IMR-90 (cell line): ENCODE measurements around the gene NACC1.

Experiments used
- POLR2A ChIP-seq: IDR thresholded peaks from 2 replicates; pipeline ENCODE4 v1.6.1; 2012; ENCODE audit warnings: mild to moderate bottlenecking, low read depth, low read length
- SMC3 ChIP-seq: fragments of 150-350 bp; IDR thresholded peaks from 2 replicates; pipeline ENCODE4 v1.6.1; 2016; ENCODE audit warnings: low read depth, mild to moderate bottlenecking, antibody characterized with exemption, low read length, moderate library complexity
- TF ChIP-seq, protein P1 (sequence below): conservative IDR thresholded peaks from 2 replicates; pipeline ENCODE4 v1.5.1; 2012; ENCODE audit warnings: mild to moderate bottlenecking, low read depth, low read length, improper control_type of control experiment

DNA sequence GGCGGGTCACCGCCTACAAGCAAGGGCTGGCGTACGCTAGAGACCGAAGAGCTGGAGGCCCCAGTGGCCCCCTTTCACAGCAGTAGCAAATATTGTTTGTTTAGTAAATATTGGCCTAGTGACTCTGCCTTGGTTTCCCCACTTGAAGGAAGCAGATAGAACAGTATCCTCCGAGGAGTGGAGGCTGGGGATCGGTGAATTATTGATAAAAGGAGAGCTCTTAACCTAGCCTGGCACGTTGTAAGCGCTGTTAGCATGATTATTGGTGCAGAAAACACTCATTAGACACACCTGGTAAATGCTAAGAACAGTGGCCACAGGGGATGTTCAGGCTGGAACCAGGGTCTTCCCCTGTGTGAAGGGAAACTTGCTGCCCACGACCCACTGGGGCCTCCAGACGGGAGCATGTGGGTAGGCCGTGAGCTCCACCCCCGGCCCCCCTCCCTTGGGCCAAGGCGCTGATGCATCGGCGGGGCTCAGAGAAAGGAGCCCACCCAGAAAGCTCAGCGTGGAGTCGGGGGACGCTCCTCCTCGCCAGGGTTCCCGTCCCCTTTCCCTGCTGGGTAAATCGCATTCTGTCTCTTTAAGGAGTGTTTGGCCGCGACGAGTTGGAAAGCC is 34.4 kb downstream of the NACC1 start:
- TF ChIP-seq, protein P1, sequence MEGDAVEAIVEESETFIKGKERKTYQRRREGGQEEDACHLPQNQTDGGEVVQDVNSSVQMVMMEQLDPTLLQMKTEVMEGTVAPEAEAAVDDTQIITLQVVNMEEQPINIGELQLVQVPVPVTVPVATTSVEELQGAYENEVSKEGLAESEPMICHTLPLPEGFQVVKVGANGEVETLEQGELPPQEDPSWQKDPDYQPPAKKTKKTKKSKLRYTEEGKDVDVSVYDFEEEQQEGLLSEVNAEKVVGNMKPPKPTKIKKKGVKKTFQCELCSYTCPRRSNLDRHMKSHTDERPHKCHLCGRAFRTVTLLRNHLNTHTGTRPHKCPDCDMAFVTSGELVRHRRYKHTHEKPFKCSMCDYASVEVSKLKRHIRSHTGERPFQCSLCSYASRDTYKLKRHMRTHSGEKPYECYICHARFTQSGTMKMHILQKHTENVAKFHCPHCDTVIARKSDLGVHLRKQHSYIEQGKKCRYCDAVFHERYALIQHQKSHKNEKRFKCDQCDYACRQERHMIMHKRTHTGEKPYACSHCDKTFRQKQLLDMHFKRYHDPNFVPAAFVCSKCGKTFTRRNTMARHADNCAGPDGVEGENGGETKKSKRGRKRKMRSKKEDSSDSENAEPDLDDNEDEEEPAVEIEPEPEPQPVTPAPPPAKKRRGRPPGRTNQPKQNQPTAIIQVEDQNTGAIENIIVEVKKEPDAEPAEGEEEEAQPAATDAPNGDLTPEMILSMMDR, result no peak
- no peak for TF ChIP-seq SMC3
- no peak for TF ChIP-seq POLR2A
